Endothelial cell of umbilical vein (primary cell): ENCODE results near the gene PYROXD2. TPM values are rescaled to one million over a fixed set of nuclear protein-coding genes. Genes with fewer than 3 reads are reported as not detected.

Source experiments
- BruUV-seq: library from RNA; stranded (reverse); fragments of 400-500 nt; replicated peaks from 2 replicates; lab custom pipeline; 2021; lab: Mats Ljungman, UMichigan
- CTCF ChIA-PET: fragments of 300-600, 350-600 bp; sonication (Branson Sonifier 250); formaldehyde crosslinking; loops from one replicate; lab custom pipeline; 2021; ENCODE audit warnings: antibody characterized with exemption, inconsistent platforms; lab: Charles Lee
- POLR2A ChIA-PET: fragments of 300-600, 350-600 bp; sonication (Branson Sonifier 250); formaldehyde crosslinking; loops from one replicate; lab custom pipeline; 2021; ENCODE audit warnings: antibody characterized with exemption, inconsistent platforms; lab: Charles Lee
- DNase-seq: peaks from one replicate; pipeline ENCODE4 v3.0.0-alpha.2; 2011; ENCODE audit warnings: low read depth, low spot score
- FAIRE-seq: peaks from 2 replicates; lab custom pipeline; 2011; peaks lifted over from hg19 to GRCh38; lab: Jason Lieb, UNC
- H2AFZ ChIP-seq: 2 replicates; pipeline ENCODE4 v1.6.0; 2012; ENCODE audit warnings: low read depth, low read length, control low read depth, inconsistent platforms
- H3K27ac ChIP-seq: 2 replicates; pipeline ENCODE4 v1.5.1; 2011; ENCODE audit warnings: low read depth, mild to moderate bottlenecking, control low read depth, low read length, moderate library complexity; ENCODE audit not compliant: insufficient read depth
- H3K27me3 ChIP-seq, 2 experiments: 2 replicates each; pipeline versions ENCODE4 v1.6.0 to v1.6.1; 2011; ENCODE audit warnings: low read length in 2 of 2, mixed read lengths in 1 of 2; ENCODE audit not compliant: control insufficient read depth in 2 of 2, insufficient read depth in 2 of 2
- H3K36me3 ChIP-seq, 2 experiments: 2 replicates in 1 of 2; 3 replicates in 1 of 2; pipeline ENCODE4 v1.5.1; 2011; ENCODE audit warnings: low read length in 2 of 2, mild to moderate bottlenecking in 1 of 2, moderate library complexity in 1 of 2; ENCODE audit not compliant: control insufficient read depth in 2 of 2, insufficient read depth in 2 of 2; ENCODE audit errors: extremely low read depth in 1 of 2
- H3K4me1 ChIP-seq: 3 replicates; pipeline ENCODE4 v1.5.1; 2011; ENCODE audit warnings: mild to moderate bottlenecking, low read length; ENCODE audit not compliant: control insufficient read depth, insufficient read depth; ENCODE audit errors: extremely low read depth
- H3K4me2 ChIP-seq: 2 replicates; pipeline ENCODE4 v1.6.1; 2011; ENCODE audit warnings: low read length, control low read depth, mixed read lengths; ENCODE audit not compliant: insufficient read depth
- H3K4me3 ChIP-seq, 3 experiments: fragments of 200-600 bp in 1 of 3; sonication (generic), shearing (Covaris generic) in 1 of 3; replicated peaks in 1 of 3; 2 replicates each; pipeline ENCODE4 v1.5.1; 2011 to 2016; ENCODE audit warnings: control low read depth in 3 of 3, low read length in 3 of 3, mild to moderate bottlenecking in 2 of 3, inconsistent platforms in 1 of 3, low read depth in 1 of 3, moderate library complexity in 1 of 3; ENCODE audit not compliant: insufficient read depth in 1 of 3
- H3K79me2 ChIP-seq: 2 replicates; pipeline ENCODE4 v1.6.0; 2012; ENCODE audit warnings: low read length, inconsistent platforms; ENCODE audit not compliant: control insufficient read depth, insufficient read depth
- H3K9ac ChIP-seq: replicated peaks from 2 replicates; pipeline ENCODE3; 2011; ENCODE audit warnings: low read length, control low read depth; ENCODE audit not compliant: insufficient read depth; ENCODE audit errors: extremely low read depth
- H3K9me1 ChIP-seq: replicated peaks from 3 replicates; pipeline ENCODE4 v1.6.0; 2011; ENCODE audit warnings: mild to moderate bottlenecking, low read length; ENCODE audit not compliant: control insufficient read depth, insufficient read depth; ENCODE audit errors: extremely low read depth
- H3K9me3 ChIP-seq: replicated peaks from 2 replicates; pipeline ENCODE4 v1.5.1; 2012; ENCODE audit warnings: low read length, inconsistent platforms; ENCODE audit not compliant: control insufficient read depth, insufficient read depth
- H4K20me1 ChIP-seq: replicated peaks from 2 replicates; pipeline ENCODE3; 2011; ENCODE audit warnings: mild to moderate bottlenecking, low read length; ENCODE audit not compliant: control insufficient read depth, insufficient read depth; ENCODE audit errors: extremely low read depth
- EZH2 ChIP-seq: IDR thresholded peaks from 2 replicates; pipeline ENCODE4 v1.6.1; 2012; ENCODE audit warnings: borderline replicate concordance, low read depth, mild to moderate bottlenecking, moderate library complexity, low read length, inconsistent platforms; ENCODE audit not compliant: severe bottlenecking
- GATA2 ChIP-seq: IDR thresholded peaks from 2 replicates; pipeline ENCODE4 v1.7.0; 2011; ENCODE audit warnings: low read depth, mild to moderate bottlenecking, moderate library complexity, mixed read lengths, low read length; ENCODE audit not compliant: insufficient read length, insufficient read depth
- JUN ChIP-seq: IDR thresholded peaks from 2 replicates; pipeline ENCODE4 v1.6.1; 2011; ENCODE audit warnings: borderline replicate concordance, low read depth; ENCODE audit not compliant: insufficient read length, insufficient read depth
- MYC ChIP-seq: IDR thresholded peaks from one replicate; pipeline ENCODE4 v1.6.1; 2011; ENCODE audit warnings: mild to moderate bottlenecking, low read depth, low read length
- dilution Hi-C: fragments of 300-500 bp; cut with MboI; formaldehyde crosslinking; loops from one replicate; pipeline ENCODE4 v1.15.0; 2019; ENCODE audit warnings: low sequenced_read_pairs; ENCODE audit not compliant: extremely low pct_ligation_motif_present
- intact Hi-C: fragments of 100-400 bp; cut with micrococcal nuclease; formaldehyde crosslinking; loops from one replicate; pipeline ENCODE4 v1.10.0; 2022
- polyA plus RNA-seq, 4 experiments: library from polyadenylated mRNA; depleted of rRNA in 3 of 4; stranded (reverse) in 3 of 4; unstranded in 1 of 4; fragments of >200 nt; gene quantifications; 2 replicates each; pipeline versions ENCODE4 v1.2.1 to v1.2.3, GENCODE V29; 2011 to 2012; ENCODE audit warnings: missing spikeins in 1 of 4
- total RNA-seq: library from RNA; stranded (reverse); gene quantifications from 2 replicates; pipeline ENCODE4 v1.2.3, GENCODE V29; 2021
- TF ChIP-seq, protein P1 (sequence below), 2 donors: IDR thresholded peaks; 1 replicate in 1 of 2; 2 replicates in 1 of 2; pipeline ENCODE4 v1.5.1; 2011; ENCODE audit warnings: low read length in 2 of 2, mild to moderate bottlenecking in 2 of 2, moderate library complexity in 2 of 2, control low read depth in 1 of 2, inconsistent platforms in 1 of 2, low read depth in 1 of 2; ENCODE audit not compliant: insufficient read depth in 1 of 2; ENCODE audit errors: extremely low read depth in 1 of 2
- TF ChIP-seq, protein P2 (sequence below): IDR thresholded peaks from 2 replicates; pipeline ENCODE4 v1.6.1; 2011; ENCODE audit not compliant: insufficient read depth, insufficient read length

The PYROXD2 gene
- total and polyA plus RNA-seq, 2 donors (not counting 3 experiments of a cell fraction or from before 2014, with no cell fraction given): 7.0 to 13.7 TPM

DNA sequence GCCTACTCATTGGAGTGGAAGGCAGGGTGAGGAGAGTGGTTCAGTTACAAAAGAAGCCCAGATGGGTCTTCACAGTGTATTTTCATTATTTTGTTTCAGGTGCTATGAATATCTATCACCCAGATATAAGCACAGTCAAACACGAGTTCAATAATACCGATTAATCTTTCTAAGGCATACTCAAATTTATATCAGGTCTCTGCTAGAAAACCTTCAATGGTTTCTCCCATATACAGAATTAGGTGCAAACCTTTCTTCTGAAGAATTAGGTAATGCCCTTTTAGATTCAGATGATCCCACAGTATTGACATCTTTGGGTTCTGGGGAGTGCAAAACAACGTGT, 46.5 kb upstream of the PYROXD2 start:
- Histone ChIP-seq H3K4me3 (no peak overlapping the region), H3K9me1 (no peaks in the 10 kb centered on the region), H3K4me1 (peaks cover 15% of the 10 kb centered on the region), H3K27me3 (no peaks in the 10 kb centered on the region), H3K27ac (peak overlapping the region; percentile 98), H3K36me3 (no peaks in the 10 kb centered on the region), H3K79me2 (no peaks in the 10 kb centered on the region), H2AFZ (peak overlapping the region; percentile 76), H3K9me3 (no peaks in the 10 kb centered on the region), H3K9ac (peak overlapping the region; percentile 72), H4K20me1 (no peaks in the 10 kb centered on the region), H3K4me2 (peak overlapping the region; percentile 67)
- BruUV-seq: no TSS peak
- ChIA-PET POLR2A (interaction anchor here (1.0 kb wide), 1 partner anchor 16 kb away, joined by 4 read pairs; no protein-coding TSS in a partner anchor), CTCF (interaction anchor here (0.6 to 1.5 kb wide), 11 partner anchors 7 to 1319 kb away, joined by 3 to 9 read pairs (median 4); partner anchors contain the start of gene PYROXD2)
- FAIRE-seq (peak; percentile 42), DNase-seq (no peak)
- no peak for TF ChIP-seq GATA2
- TF ChIP-seq EZH2: no peak
- TF ChIP-seq JUN: no peak
- TF ChIP-seq, protein P1, sequence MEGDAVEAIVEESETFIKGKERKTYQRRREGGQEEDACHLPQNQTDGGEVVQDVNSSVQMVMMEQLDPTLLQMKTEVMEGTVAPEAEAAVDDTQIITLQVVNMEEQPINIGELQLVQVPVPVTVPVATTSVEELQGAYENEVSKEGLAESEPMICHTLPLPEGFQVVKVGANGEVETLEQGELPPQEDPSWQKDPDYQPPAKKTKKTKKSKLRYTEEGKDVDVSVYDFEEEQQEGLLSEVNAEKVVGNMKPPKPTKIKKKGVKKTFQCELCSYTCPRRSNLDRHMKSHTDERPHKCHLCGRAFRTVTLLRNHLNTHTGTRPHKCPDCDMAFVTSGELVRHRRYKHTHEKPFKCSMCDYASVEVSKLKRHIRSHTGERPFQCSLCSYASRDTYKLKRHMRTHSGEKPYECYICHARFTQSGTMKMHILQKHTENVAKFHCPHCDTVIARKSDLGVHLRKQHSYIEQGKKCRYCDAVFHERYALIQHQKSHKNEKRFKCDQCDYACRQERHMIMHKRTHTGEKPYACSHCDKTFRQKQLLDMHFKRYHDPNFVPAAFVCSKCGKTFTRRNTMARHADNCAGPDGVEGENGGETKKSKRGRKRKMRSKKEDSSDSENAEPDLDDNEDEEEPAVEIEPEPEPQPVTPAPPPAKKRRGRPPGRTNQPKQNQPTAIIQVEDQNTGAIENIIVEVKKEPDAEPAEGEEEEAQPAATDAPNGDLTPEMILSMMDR (IDR thresholded peaks at IDR 0.05; ENCODE audit: extremely low read depth in 1 of 2, insufficient read depth in 1 of 2, low read depth in 1 of 2, low read length in 2 of 2): no peak
- no peak for TF ChIP-seq MYC
- TF ChIP-seq, protein P2, sequence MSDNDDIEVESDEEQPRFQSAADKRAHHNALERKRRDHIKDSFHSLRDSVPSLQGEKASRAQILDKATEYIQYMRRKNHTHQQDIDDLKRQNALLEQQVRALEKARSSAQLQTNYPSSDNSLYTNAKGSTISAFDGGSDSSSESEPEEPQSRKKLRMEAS: no peak
- intact Hi-C loops (loop anchor here (1.0 to 10.0 kb wide), 3 partner anchors 36 to 933 kb away; partner anchors contain the start of gene LOXL4), dilution Hi-C loops (no loop called here)
